Measurements from ENCODE around the gene VPREB3. TPM values are rescaled to one million over a fixed set of nuclear protein-coding genes. Genes with fewer than 3 reads are reported as not detected.

The VPREB3 gene
- total and polyA plus RNA-seq, 8 donors = 0.78 to 0.80 TPM; not detected in 6

DNA sequence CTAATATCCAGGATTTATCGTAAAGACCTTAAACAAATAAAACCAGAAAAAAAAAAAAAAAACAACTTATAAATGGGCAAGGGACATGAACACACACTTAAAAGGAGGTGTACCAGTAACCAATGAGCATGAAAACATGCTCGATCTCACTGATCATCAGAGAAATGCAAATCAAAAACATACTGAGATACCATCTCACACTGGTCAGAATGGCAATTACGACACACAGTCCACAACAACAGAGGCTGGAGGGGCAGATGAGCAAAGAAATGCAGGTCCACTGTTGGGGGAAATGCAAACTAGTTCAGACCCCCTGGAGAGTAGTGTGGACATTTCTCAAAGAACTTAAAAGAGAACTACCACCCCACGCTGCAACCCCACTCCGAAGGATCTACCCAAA is 50.2 kb downstream of the VPREB3 start:
- peaks cover 11 to 41% (median 28%) of the 10 kb centered on the region in 3 donors for H3K36me3 ChIP-seq
- TF ChIP-seq, protein P1, sequence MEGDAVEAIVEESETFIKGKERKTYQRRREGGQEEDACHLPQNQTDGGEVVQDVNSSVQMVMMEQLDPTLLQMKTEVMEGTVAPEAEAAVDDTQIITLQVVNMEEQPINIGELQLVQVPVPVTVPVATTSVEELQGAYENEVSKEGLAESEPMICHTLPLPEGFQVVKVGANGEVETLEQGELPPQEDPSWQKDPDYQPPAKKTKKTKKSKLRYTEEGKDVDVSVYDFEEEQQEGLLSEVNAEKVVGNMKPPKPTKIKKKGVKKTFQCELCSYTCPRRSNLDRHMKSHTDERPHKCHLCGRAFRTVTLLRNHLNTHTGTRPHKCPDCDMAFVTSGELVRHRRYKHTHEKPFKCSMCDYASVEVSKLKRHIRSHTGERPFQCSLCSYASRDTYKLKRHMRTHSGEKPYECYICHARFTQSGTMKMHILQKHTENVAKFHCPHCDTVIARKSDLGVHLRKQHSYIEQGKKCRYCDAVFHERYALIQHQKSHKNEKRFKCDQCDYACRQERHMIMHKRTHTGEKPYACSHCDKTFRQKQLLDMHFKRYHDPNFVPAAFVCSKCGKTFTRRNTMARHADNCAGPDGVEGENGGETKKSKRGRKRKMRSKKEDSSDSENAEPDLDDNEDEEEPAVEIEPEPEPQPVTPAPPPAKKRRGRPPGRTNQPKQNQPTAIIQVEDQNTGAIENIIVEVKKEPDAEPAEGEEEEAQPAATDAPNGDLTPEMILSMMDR (IDR thresholded peaks at IDR 0.05) = no peak

More for the DNA sequence above, 50.2 kb downstream of the VPREB3 start:
- H3K4me3 ChIP-seq = no peak overlapping the region
- intact Hi-C loops (cut with DNase I) = no loop called here
- 88 to 91% methylated on average over 5 of the region's 5 CpGs for WGBS, 2 donors
- no peaks in the 10 kb centered on the region for H3K27me3 ChIP-seq
- ATAC-seq (no peak), DNase-seq (no peak), FAIRE-seq (no peak)
- H3K4me1 ChIP-seq = peaks cover 0 to 11% (median 8%) of the 10 kb centered on the region in 3 donors
- H3K27ac ChIP-seq = no peak overlapping the region
- no peaks in the 10 kb centered on the region for H3K9me3 ChIP-seq

Other genes starting within 250 kb of the VPREB3 start
- gene IGLL1, start 174.1 kb downstream of the VPREB3 start, total RNA-seq = not detected
- gene IGLL1, start 174.1 kb downstream of the VPREB3 start, polyA plus RNA-seq = under 1 TPM in 1 of 2 donors, not detected in 1; 0.26 TPM
- 1 to 10 TPM in 1 of 6 donors, under 1 TPM in 4, not detected in 1; 0.18 to 1.2 (median 0.58) TPM for gene DRICH1, start 122.1 kb downstream of the VPREB3 start, total RNA-seq
- 1 to 10 TPM; 2.5 to 3.2 TPM for gene DRICH1, start 122.1 kb downstream of the VPREB3 start, polyA plus RNA-seq
- under 1 TPM in 2 of 6 donors, not detected in 4; 0.50 to 0.95 TPM for gene RGL4, start 63.4 kb downstream of the VPREB3 start, total RNA-seq
- under 1 TPM; 0.42 to 0.72 TPM for gene RGL4, start 63.4 kb downstream of the VPREB3 start, polyA plus RNA-seq
- 1 to 10 TPM; 2.2 to 4.3 (median 2.8) TPM for gene ZNF70, start 3.3 kb downstream of the VPREB3 start, total RNA-seq
- gene ZNF70, start 3.3 kb downstream of the VPREB3 start, polyA plus RNA-seq = 1 to 10 TPM in 1 of 2 donors, under 1 TPM in 1; 0.77 to 1.4 TPM
- gene C22orf15, start 8.6 kb upstream of the VPREB3 start, total RNA-seq = not detected
- gene C22orf15, start 8.6 kb upstream of the VPREB3 start, polyA plus RNA-seq = not detected
- gene CHCHD10, start 13.5 kb upstream of the VPREB3 start, total RNA-seq = 10 to 100 TPM; 30.6 to 75.5 (median 50.6) TPM
- gene CHCHD10, start 13.5 kb upstream of the VPREB3 start, polyA plus RNA-seq = 100 to 1,000 TPM in 1 of 2 donors, 10 to 100 TPM in 1; 81.2 to 134 TPM
- gene MMP11, start 18.4 kb upstream of the VPREB3 start, total RNA-seq = 10 to 100 TPM in 1 of 6 donors, 1 to 10 TPM in 1, under 1 TPM in 4; 0.43 to 17.6 (median 0.60) TPM
- gene MMP11, start 18.4 kb upstream of the VPREB3 start, polyA plus RNA-seq = 1 to 10 TPM in 1 of 2 donors, under 1 TPM in 1; 0.87 to 1.3 TPM
- 10 to 100 TPM; 25.2 to 36.8 (median 30.4) TPM for gene SMARCB1, start 32.5 kb upstream of the VPREB3 start, total RNA-seq
- gene SMARCB1, start 32.5 kb upstream of the VPREB3 start, polyA plus RNA-seq = 10 to 100 TPM; 28.2 to 37.1 TPM
- gene DERL3, start 84.6 kb upstream of the VPREB3 start, total RNA-seq = 10 to 100 TPM; 13.0 to 26.5 (median 19.1) TPM
- gene DERL3, start 84.6 kb upstream of the VPREB3 start, polyA plus RNA-seq = 10 to 100 TPM; 19.7 to 26.3 TPM
- gene SLC2A11, start 103.5 kb upstream of the VPREB3 start, total RNA-seq = 10 to 100 TPM; 10.3 to 20.2 (median 14.7) TPM
- 10 to 100 TPM; 19.2 to 21.9 TPM for gene SLC2A11, start 103.5 kb upstream of the VPREB3 start, polyA plus RNA-seq
- 100 to 1,000 TPM; 128 to 269 (median 192) TPM for gene MIF, start 140.0 kb upstream of the VPREB3 start, total RNA-seq
- gene MIF, start 140.0 kb upstream of the VPREB3 start, polyA plus RNA-seq = 100 to 1,000 TPM; 353 to 476 TPM
- 10 to 100 TPM in 2 of 6 donors, 1 to 10 TPM in 4; 4.4 to 12.4 (median 9.7) TPM for gene GSTT2B, start 206.8 kb upstream of the VPREB3 start, total RNA-seq
- gene GSTT2B, start 206.8 kb upstream of the VPREB3 start, polyA plus RNA-seq = 10 to 100 TPM; 16.8 to 59.8 TPM
- gene DDTL, start 212.5 kb upstream of the VPREB3 start, total RNA-seq = 1 to 10 TPM in 5 of 6 donors, under 1 TPM in 1; 0.79 to 4.1 (median 1.7) TPM
- gene DDTL, start 212.5 kb upstream of the VPREB3 start, polyA plus RNA-seq = 1 to 10 TPM; 1.4 to 2.8 TPM
- gene DDT, start 220.0 kb upstream of the VPREB3 start, total RNA-seq = 100 to 1,000 TPM in 3 of 6 donors, 10 to 100 TPM in 3; 77.5 to 188 (median 108) TPM
- 100 to 1,000 TPM; 125 to 204 TPM for gene DDT, start 220.0 kb upstream of the VPREB3 start, polyA plus RNA-seq
- 1 to 10 TPM in 2 of 6 donors, under 1 TPM in 1, not detected in 3; 0.79 to 1.5 (median 1.2) TPM for gene GSTT2, start 225.7 kb upstream of the VPREB3 start, total RNA-seq
- gene GSTT2, start 225.7 kb upstream of the VPREB3 start, polyA plus RNA-seq = 1 to 10 TPM in 1 of 2 donors, under 1 TPM in 1; 0.54 to 1.0 TPM